GM12891 (cell line): Measurements from ENCODE around the gene PSME4.

ENCODE experiments used
- PAX5 ChIP-seq: IDR thresholded peaks from 2 replicates; pipeline ENCODE4 v1.6.1; 2011; ENCODE audit warnings: low read length, moderate library complexity, mild to moderate bottlenecking; ENCODE audit not compliant: insufficient read depth, severe bottlenecking
- POLR2A ChIP-seq: IDR thresholded peaks from 2 replicates; pipeline ENCODE4 v1.6.1; 2011; ENCODE audit warnings: low read depth, low read length, control low read depth
- POLR2AphosphoS5 ChIP-seq: IDR thresholded peaks from 2 replicates; pipeline ENCODE4 v1.6.1; 2011; ENCODE audit warnings: low read depth, low read length, control low read depth
- POU2F2 ChIP-seq: IDR thresholded peaks from 2 replicates; pipeline ENCODE4 v1.6.1; 2011; ENCODE audit warnings: low read depth, mild to moderate bottlenecking, control low read depth, low read length, moderate library complexity
- SPI1 ChIP-seq: IDR thresholded peaks from 2 replicates; pipeline ENCODE4 v1.6.1; 2011; ENCODE audit warnings: low read depth, low read length, control low read depth
- TAF1 ChIP-seq: IDR thresholded peaks from 2 replicates; pipeline ENCODE4 v1.6.1; 2011; ENCODE audit warnings: low read depth, low read length, control low read depth

DNA sequence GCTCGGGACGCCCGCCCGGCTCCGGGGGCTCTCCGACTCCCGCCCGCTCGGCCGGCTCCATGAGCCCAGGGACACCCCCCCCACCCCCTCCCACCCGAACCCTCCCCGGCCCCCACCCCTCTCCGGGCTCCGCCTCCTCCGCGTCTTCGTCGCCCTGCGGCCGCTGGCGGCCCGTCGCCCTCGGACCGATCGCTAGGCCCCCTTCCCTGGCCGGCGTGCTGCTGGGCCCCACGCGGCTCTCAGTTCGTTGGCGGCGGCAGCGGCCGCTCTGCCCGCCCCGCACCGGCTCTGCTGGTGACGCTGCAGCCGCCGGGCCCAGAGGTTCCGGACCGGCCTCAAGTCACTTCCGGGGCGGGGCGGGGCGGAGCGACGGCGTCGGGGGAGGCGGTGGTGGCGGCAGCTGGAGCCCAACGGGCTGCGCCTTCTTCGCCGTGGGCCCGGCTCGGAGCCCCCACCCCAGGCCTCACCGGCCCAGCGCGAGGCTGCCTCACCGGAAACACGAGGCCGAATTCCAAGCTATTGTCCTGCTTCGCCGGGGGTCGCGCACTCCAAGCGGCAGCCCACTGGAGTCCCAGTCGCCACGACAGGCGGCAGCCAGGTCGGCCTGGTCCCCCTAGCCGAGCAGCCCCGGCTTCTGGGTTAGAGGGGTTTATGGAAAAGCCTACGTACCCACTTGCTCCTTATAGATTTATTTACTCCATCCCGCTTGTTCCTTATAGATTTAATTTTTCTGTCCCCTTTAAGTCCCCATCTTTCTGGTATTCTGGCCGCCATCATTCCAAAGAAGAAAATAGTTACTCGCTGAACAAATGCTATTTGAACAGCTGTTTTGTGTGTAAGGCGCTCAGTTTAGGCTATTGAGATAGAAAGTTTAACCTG lies at the start of gene PSME4:
- TF ChIP-seq POLR2A (peak; percentile 70; the same call in 1 of the 2 replicates), POLR2AphosphoS5 (peak; percentile 86), TAF1 (peak; percentile 72), PAX5 (peak; percentile 26), SPI1 (no peak), POU2F2 (no peak)
